ENCODE data around the gene C4orf36.

DNA sequence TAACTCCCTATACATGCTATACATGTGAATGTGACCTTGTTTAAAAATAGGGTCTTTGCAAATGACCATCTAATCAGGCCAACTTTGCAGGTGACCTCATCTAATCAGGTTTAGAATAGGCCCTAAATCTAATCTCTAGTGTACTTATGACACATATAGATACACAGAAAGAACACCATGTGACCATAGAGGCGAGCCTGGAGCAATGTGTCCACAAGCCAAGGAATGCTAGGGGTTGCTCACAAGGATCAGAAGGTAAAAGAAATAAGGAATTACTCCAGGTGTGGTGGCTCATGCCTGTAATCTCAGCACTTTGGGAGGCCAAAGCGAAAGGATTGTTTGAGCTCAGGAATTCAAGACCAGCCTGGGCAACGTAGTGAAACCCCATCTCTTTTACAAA, 9.6 kb upstream of the C4orf36 start:
- no peak for TF ChIP-seq CTCF (conservative IDR thresholded peaks at IDR 0.05; ENCODE audit: low read depth, low read length)
- no peak for TF ChIP-seq RCOR1 (IDR thresholded peaks at IDR 0.05; ENCODE audit: insufficient replicate concordance, low read length)
- TF ChIP-seq POLR2A (IDR thresholded peaks at IDR 0.05; ENCODE audit: low read depth, low read length) = no peak
- TF ChIP-seq USF2 (IDR thresholded peaks at IDR 0.05; ENCODE audit: low read depth, low read length) = no peak
- no peak for TF ChIP-seq NFE2L2 (IDR thresholded peaks at IDR 0.05; ENCODE audit: low read depth, low read length)
- TF ChIP-seq CHD1 (IDR thresholded peaks at IDR 0.05; ENCODE audit: low read depth, low read length) = no peak

Measured in IMR-90 (cell line).